GM12865 (cell line): ENCODE results near the gene SDC3.

Experiments used
- DNase-seq: peaks from one replicate; pipeline ENCODE4 v3.0.0; 2010; ENCODE audit warnings: low read depth
- H3K4me3 ChIP-seq: 2 replicates; pipeline ENCODE4 v1.5.1; 2011; ENCODE audit warnings: mild to moderate bottlenecking, low read depth, low read length, control low read depth
- CTCF ChIP-seq: IDR thresholded peaks from 2 replicates; pipeline ENCODE4 v1.5.1; 2011; ENCODE audit warnings: low read length, control low read depth, low read depth, inconsistent platforms; ENCODE audit not compliant: insufficient read depth; ENCODE audit errors: missing control alignments

The SDC3 gene

GRCh38 chr1:30883389-30884172 is 25.0 kb downstream of the SDC3 start:
- TF ChIP-seq CTCF, result no peak
- no peak for DNase-seq
- H3K4me3 ChIP-seq, result no peak overlapping the region

- DNase-seq, result no peak
- TF ChIP-seq CTCF, result no peak
- H3K4me3 ChIP-seq, result no peak overlapping the region
Observed at GRCh38 chr1:30882678-30883388, 25.7 kb downstream of the SDC3 start.

- no peak overlapping the region for H3K4me3 ChIP-seq
- DNase-seq, result peak; percentile 83
- TF ChIP-seq CTCF, result no peak
Observed at GRCh38 chr1:30881319-30882181, 27.0 kb downstream of the SDC3 start.

GRCh38 chr1:30880678-30881318 is 27.8 kb downstream of the SDC3 start:
- no peak overlapping the region for H3K4me3 ChIP-seq
- DNase-seq, result no peak

GRCh38 chr1:30879940-30880677 is 28.4 kb downstream of the SDC3 start:
- no peak for DNase-seq
- no peak overlapping the region for H3K4me3 ChIP-seq
- TF ChIP-seq CTCF, result no peak

More at GRCh38 chr1:30880678-30881318, 27.8 kb downstream of the SDC3 start:
- no peak for TF ChIP-seq CTCF

GRCh38 chr1:30879126-30879786 is 29.3 kb downstream of the SDC3 start:
- DNase-seq, result no peak
- no peak for TF ChIP-seq CTCF
- H3K4me3 ChIP-seq, result no peak overlapping the region
